ENCODE measurements around the gene BHLHE41. TPM values are rescaled to one million over a fixed set of nuclear protein-coding genes. Genes with fewer than 3 reads are reported as not detected.
A peak's percentile ranks its signal among the peaks of the same experiment; 100 is the strongest.

The BHLHE41 gene
- total RNA-seq, 1 donor from 2014 or later: 2.9 TPM

GRCh38 chr12:26122681-26123481 is 2.0 kb downstream of the BHLHE41 start:
- H3K36me3 ChIP-seq: no peaks in the 10 kb centered on the region
- intact Hi-C loops (cut with DNase I): loop anchor here (1.0 to 5.0 kb wide), 4 partner anchors 9 to 709 kb away; partner anchors contain the start of gene ITPR2
- peak overlapping the region; percentile 77 to 82 for H3K4me3 ChIP-seq
- H3K27me3 ChIP-seq: no peaks in the 10 kb centered on the region
- H3K4me1 ChIP-seq: peaks cover 0 to 32% of the 10 kb centered on the region in 2 donors
- no peaks in the 10 kb centered on the region for H3K9me3 ChIP-seq
- DNase-seq (ENCODE audit: low spot score in 2 of 2): peak; percentile 27 to 82
- TF ChIP-seq CTCF (IDR thresholded peaks at IDR 0.05): peak; percentile 15 to 38 (median 28)
- H3K27ac ChIP-seq: peak overlapping the region; percentile 96 to 98

- Histone ChIP-seq H3K4me3 (peak overlapping the region; percentile 77 to 82), H3K27ac (peak overlapping the region; percentile 96 to 98), H3K36me3 (no peaks in the 10 kb centered on the region), H3K9me3 (no peaks in the 10 kb centered on the region), H3K4me1 (peaks cover 0 to 31% of the 10 kb centered on the region in 2 donors), H3K27me3 (no peaks in the 10 kb centered on the region)
- TF ChIP-seq CTCF (IDR thresholded peaks at IDR 0.05): no peak
- intact Hi-C loops (cut with DNase I): loop anchor here (1.0 to 5.0 kb wide), 4 partner anchors 8 to 710 kb away; partner anchors contain the start of gene ITPR2
- no peak for DNase-seq (ENCODE audit: low spot score in 2 of 2)
These were observed 2.7 kb downstream of the BHLHE41 start for GRCh38 chr12:26122061-26122680.

GRCh38 chr12:26121323-26122060 is 3.3 kb downstream of the BHLHE41 start:
- Histone ChIP-seq H3K27ac (peak overlapping the region; percentile 96 to 98), H3K4me3 (peak overlapping the region; percentile 77 to 82), H3K27me3 (no peaks in the 10 kb centered on the region), H3K36me3 (no peaks in the 10 kb centered on the region), H3K9me3 (no peaks in the 10 kb centered on the region), H3K4me1 (peaks cover 0 to 27% of the 10 kb centered on the region in 2 donors)
- intact Hi-C loops (cut with DNase I): loop anchor here (1.0 to 5.0 kb wide), 4 partner anchors 7 to 711 kb away; partner anchors contain the start of gene ITPR2
- TF ChIP-seq CTCF (IDR thresholded peaks at IDR 0.05): no peak
- no peak for DNase-seq (ENCODE audit: low spot score in 2 of 2)

- Histone ChIP-seq H3K36me3 (no peaks in the 10 kb centered on the region), H3K9me3 (no peaks in the 10 kb centered on the region), H3K4me1 (peaks cover 0 to 27% of the 10 kb centered on the region in 2 donors), H3K27me3 (no peaks in the 10 kb centered on the region), H3K27ac (peak overlapping the region; percentile 96 to 98), H3K4me3 (peak overlapping the region in 1 of 2 donors; percentile 82)
- no peak for TF ChIP-seq CTCF (IDR thresholded peaks at IDR 0.05)
- intact Hi-C loops (cut with DNase I): loop anchor here (5.0 kb wide), 2 partner anchors 402 to 712 kb away; partner anchors contain the start of gene ITPR2
- DNase-seq (ENCODE audit: low spot score in 2 of 2): no peak
These were observed 4.1 kb downstream of the BHLHE41 start for GRCh38 chr12:26120561-26121274.

Data from ascending aorta (tissue), 2 donors.